HG02610 (cell line): ENCODE results near the gene RGS10.

Source experiments
- ATAC-seq: cut with Tn5 transposase; IDR thresholded peaks from one replicate; pipeline ENCODE4 v1.9.1; 2021; ENCODE audit warnings: mild to moderate bottlenecking, moderate library complexity; ENCODE audit not compliant: unreplicated experiment

Gene RGS10

GRCh38 chr10:119453313-119453712 is 89.2 kb downstream of the RGS10 start:
- ATAC-seq, result no peak

- ATAC-seq, result no peak
Measured at GRCh38 chr10:119452396-119452795, 90.1 kb downstream of the RGS10 start.

GRCh38 chr10:119451300-119451896 is 91.1 kb downstream of the RGS10 start:
- ATAC-seq, result no peak

GRCh38 chr10:119450606-119451299 is 91.8 kb downstream of the RGS10 start:
- no peak for ATAC-seq
